Epithelial cell of proximal tubule (primary cell): ENCODE data around the gene SAP25. TPM values are rescaled to one million over a fixed set of nuclear protein-coding genes. Genes with fewer than 3 reads are reported as not detected.

Experiments
- DNase-seq: peaks from one replicate; pipeline ENCODE4 v3.0.0-alpha.2; 2011; ENCODE audit warnings: low read depth
- H3K4me3 ChIP-seq: 2 replicates; pipeline ENCODE4 v1.5.1; 2011; ENCODE audit warnings: low read depth, mild to moderate bottlenecking, low read length
- total RNA-seq: library from RNA; depleted of rRNA; stranded (reverse); fragments of >200 nt; gene quantifications from 2 replicates; pipeline ENCODE4 v1.2.3, GENCODE V29; 2015
- TF ChIP-seq, protein P1 (sequence below): conservative IDR thresholded peaks from 2 replicates; pipeline ENCODE4 v1.5.1; 2012; ENCODE audit warnings: low read depth, mild to moderate bottlenecking, low read length

SAP25 gene
- total RNA-seq, 1 donor from 2014 or later = 1.7 TPM

GRCh38 chr7:100563809-100564400, 9.8 kb downstream of the SAP25 start:
- TF ChIP-seq, protein P1, sequence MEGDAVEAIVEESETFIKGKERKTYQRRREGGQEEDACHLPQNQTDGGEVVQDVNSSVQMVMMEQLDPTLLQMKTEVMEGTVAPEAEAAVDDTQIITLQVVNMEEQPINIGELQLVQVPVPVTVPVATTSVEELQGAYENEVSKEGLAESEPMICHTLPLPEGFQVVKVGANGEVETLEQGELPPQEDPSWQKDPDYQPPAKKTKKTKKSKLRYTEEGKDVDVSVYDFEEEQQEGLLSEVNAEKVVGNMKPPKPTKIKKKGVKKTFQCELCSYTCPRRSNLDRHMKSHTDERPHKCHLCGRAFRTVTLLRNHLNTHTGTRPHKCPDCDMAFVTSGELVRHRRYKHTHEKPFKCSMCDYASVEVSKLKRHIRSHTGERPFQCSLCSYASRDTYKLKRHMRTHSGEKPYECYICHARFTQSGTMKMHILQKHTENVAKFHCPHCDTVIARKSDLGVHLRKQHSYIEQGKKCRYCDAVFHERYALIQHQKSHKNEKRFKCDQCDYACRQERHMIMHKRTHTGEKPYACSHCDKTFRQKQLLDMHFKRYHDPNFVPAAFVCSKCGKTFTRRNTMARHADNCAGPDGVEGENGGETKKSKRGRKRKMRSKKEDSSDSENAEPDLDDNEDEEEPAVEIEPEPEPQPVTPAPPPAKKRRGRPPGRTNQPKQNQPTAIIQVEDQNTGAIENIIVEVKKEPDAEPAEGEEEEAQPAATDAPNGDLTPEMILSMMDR = peak; percentile 97
- no peak overlapping the region for H3K4me3 ChIP-seq
- no peak for DNase-seq

DNA sequence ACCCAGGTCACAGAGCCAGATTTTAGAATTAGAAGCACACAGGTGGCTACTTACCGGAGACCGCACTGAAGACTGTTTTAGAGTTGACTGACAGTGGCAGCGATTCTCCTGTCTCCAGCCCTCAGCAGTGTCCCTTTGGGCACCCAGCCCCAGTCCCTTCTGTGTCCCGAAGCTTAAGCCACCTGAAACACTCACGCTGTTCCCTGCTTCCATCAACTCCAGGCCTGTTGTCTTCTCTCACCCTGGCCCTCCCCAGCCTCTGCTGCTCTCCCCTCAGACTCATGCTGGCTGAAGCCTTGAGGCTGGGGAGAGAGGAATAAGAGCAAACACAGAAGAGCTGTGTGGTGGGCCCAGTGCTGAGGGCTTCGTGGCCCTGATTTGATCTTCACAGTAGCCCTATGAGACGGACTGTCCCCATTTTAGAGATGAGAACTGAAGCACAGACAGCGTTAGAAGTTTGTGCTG, 10.6 kb downstream of the SAP25 start:
- no peak for DNase-seq
- TF ChIP-seq, protein P1 = no peak

GRCh38 chr7:100562195-100563099, 11.3 kb downstream of the SAP25 start:
- no peak for DNase-seq
- TF ChIP-seq, protein P1 = no peak
- H3K4me3 ChIP-seq = no peak overlapping the region

More for the DNA sequence above, 10.6 kb downstream of the SAP25 start:
- no peak overlapping the region for H3K4me3 ChIP-seq

- DNase-seq = no peak
- TF ChIP-seq, protein P1 = no peak
- H3K4me3 ChIP-seq = no peak overlapping the region
Observed at GRCh38 chr7:100561491-100562194, 12.1 kb downstream of the SAP25 start.

GRCh38 chr7:100559127-100559526, 14.6 kb downstream of the SAP25 start:
- TF ChIP-seq, protein P1 = no peak
- no peak overlapping the region for H3K4me3 ChIP-seq
- DNase-seq = no peak

- no peak overlapping the region for H3K4me3 ChIP-seq
- no peak for DNase-seq
- TF ChIP-seq, protein P1 = no peak
Observed at GRCh38 chr7:100556541-100556940, 17.2 kb downstream of the SAP25 start.
